Esophagus (tissue), 2 donors: ENCODE measurements around the gene BNC2. TPM values are rescaled to one million over a fixed set of nuclear protein-coding genes. Genes with fewer than 3 reads are reported as not detected.

Experiments
- H3K27ac ChIP-seq, 2 donors: one replicate each; pipeline ENCODE4 v1.5.1; 2013; ENCODE audit warnings: low read depth in 2 of 2, mild to moderate bottlenecking in 2 of 2, inconsistent platforms in 1 of 2, low read length in 1 of 2, moderate library complexity in 1 of 2
- H3K27me3 ChIP-seq, 2 donors: one replicate each; pipeline ENCODE4 v1.6.1; 2013; ENCODE audit warnings: low read length in 2 of 2, control low read depth in 1 of 2, mild to moderate bottlenecking in 1 of 2; ENCODE audit not compliant: insufficient read depth in 2 of 2, control insufficient read depth in 1 of 2
- H3K36me3 ChIP-seq, 2 donors: one replicate each; pipeline ENCODE4 v1.6.1; 2013; ENCODE audit warnings: low read length in 1 of 2; ENCODE audit not compliant: control insufficient read depth in 2 of 2, insufficient read depth in 2 of 2
- H3K4me1 ChIP-seq, 2 donors: one replicate each; pipeline ENCODE4 v1.6.1; 2013; ENCODE audit warnings: low read length in 1 of 2; ENCODE audit not compliant: control insufficient read depth in 2 of 2, insufficient read depth in 2 of 2
- H3K4me3 ChIP-seq, 2 donors: one replicate each; pipeline ENCODE4 v1.5.1; 2013; ENCODE audit warnings: low read length in 2 of 2, mild to moderate bottlenecking in 2 of 2, low read depth in 1 of 2, moderate library complexity in 1 of 2
- H3K9me3 ChIP-seq, 2 donors: one replicate each; pipeline ENCODE4 v1.6.1; 2013; ENCODE audit warnings: mild to moderate bottlenecking in 2 of 2, low read depth in 1 of 2, low read length in 1 of 2, moderate library complexity in 1 of 2; ENCODE audit not compliant: control insufficient read depth in 2 of 2, insufficient read depth in 1 of 2
- WGBS, 2 donors: extraction: QIAGEN DNeasy Blood & Tissue Kit; methylation state at CpG; one replicate each; pipeline ENCODE4 v1.1.7; 2013; 5-methylcytosine and 5-hydroxymethylcytosine counted together
- polyA plus RNA-seq, 2 donors: library from polyadenylated mRNA; stranded (reverse); fragments of 200-250 nt; gene quantifications; one replicate each; pipeline ENCODE4 v1.2.3, GENCODE V29; 2013
- donor health status: healthy with polysubstance abuse.
- donor health status: Bipolar disorder and iron deficiency.

Gene BNC2
- polyA plus RNA-seq, 2 donors, result 1.1 to 1.6 TPM

DNA sequence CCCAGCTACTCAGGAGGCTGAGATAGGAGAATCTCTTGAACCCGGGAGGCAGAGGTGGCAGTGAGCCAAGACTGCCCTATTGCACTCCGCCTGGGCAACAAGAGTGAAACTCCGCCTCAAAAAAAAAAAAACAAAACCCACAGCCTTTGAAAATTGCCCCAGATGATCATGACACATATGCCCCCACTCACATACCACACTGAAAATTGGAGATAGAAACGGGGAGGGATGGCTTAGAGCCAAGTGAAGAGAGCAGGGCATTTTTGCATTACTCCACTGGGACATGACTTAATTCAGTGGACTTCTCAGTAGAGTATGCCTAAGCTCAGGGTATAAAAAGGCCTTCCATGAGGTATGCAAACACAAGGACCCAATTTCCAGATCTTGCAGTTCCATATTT, 309.3 kb downstream of the BNC2 start:
- Histone ChIP-seq H3K4me1 (no peaks in the 10 kb centered on the region), H3K27ac (no peak overlapping the region), H3K36me3 (no peaks in the 10 kb centered on the region), H3K27me3 (no peaks in the 10 kb centered on the region), H3K4me3 (no peak overlapping the region), H3K9me3 (no peaks in the 10 kb centered on the region)
- WGBS, 2 donors, result 82 to 83% methylated on average over 4 of the region's 4 CpGs

DNA sequence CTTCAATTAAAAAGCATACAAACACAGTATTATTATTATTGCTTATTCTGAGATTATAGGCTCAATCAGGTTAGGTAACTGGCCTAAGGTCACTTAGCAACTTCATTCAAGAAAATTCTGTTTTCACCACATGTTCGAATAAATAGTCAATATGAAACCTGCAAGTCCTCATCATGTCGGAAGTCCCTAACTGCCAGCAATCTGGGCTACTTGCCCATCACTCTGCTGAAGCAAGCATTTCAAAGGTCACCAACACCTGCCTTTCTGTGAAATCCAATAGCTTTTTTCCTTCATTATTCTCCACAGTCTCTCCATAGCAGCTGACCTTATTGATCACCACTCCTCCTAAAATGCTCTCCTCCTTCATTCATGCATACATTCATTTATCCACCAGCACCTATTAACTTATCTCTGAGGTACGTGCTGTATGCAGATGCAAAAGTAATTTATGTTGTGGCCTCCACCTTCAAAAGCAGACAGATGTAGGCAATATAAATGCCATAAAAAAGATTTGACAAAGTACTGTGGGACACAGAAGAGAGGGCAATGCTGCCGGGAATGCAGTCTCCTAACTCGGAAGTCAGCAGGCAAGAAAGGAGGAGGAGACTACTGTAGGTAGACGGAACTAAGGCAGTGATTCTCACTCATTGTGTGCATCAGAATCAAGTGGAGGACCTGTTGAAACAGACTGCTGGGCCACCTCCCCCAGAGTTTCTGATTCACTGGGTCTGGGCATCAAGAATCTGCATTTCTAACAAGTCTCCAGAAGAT, 310.9 kb downstream of the BNC2 start:
- Histone ChIP-seq H3K36me3 (no peaks in the 10 kb centered on the region), H3K27ac (no peak overlapping the region), H3K4me1 (no peaks in the 10 kb centered on the region), H3K4me3 (no peak overlapping the region), H3K9me3 (no peaks in the 10 kb centered on the region), H3K27me3 (no peaks in the 10 kb centered on the region)
- 78 to 91% methylated on average over 6 of the region's 6 CpGs for WGBS, 2 donors

DNA sequence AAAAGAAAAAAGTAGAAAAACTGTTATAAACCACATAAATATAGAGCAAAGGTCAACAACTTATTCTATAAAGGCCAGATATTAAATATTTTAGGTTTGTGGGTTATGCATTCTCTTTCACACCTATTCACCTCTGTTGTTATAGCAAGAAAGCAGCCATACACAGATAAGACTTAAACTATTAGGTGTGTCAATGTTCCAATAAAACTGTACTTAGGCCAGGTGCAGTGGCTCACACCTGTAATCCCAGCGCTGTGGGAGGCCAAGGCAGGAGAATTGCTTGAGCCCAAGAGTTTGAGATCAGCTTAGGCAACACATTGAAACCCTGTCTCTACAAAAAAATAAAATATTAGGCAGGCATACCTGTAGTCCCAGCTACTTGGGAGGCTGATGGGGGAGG, 314.7 kb downstream of the BNC2 start:
- H3K36me3 ChIP-seq, result peaks cover 0 to 4% of the 10 kb centered on the region in 2 donors
- no peaks in the 10 kb centered on the region for H3K9me3 ChIP-seq
- H3K4me3 ChIP-seq, result no peak overlapping the region
- peaks cover 0 to 3% of the 10 kb centered on the region in 2 donors for H3K4me1 ChIP-seq
- no peaks in the 10 kb centered on the region for H3K27me3 ChIP-seq
- 81 to 98% methylated on average over 1 of the region's 1 CpG for WGBS, 2 donors
- no peak overlapping the region for H3K27ac ChIP-seq

DNA sequence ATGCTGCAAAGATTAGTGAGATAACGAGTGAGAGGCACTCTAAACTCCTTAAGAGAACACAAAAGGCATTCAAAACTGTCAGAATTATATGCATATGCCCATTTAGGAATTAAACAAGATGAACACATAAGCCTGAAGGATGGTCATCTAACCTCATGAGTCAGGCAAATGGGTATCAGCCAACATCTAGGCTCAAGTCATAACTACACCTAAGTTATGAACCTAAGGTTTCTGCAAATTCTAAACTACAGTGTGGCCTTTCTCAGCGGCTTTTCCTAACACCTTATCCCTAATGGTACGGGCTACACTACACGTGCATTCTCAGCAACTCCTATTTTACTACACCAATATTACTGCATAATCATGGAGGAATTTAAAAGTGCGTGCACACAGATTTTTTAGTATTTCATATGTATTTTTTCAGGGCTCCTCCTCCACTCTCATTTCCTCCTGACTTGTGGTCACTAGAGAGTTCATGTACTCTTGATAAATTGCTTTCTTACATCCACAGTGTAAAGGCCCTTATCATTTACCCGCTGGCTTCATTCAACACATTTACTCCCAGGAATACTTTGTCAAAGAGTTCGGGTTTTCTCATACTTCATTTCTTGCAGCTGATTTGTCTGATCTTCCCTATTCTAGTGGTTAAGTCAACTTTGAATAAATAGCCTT, 316.5 kb downstream of the BNC2 start:
- no peak overlapping the region for H3K4me3 ChIP-seq
- no peaks in the 10 kb centered on the region for H3K9me3 ChIP-seq
- peaks cover 0 to 4% of the 10 kb centered on the region in 2 donors for H3K36me3 ChIP-seq
- WGBS, 2 donors, result 81 to 86% methylated on average over 7 of the region's 7 CpGs
- no peak overlapping the region for H3K27ac ChIP-seq
- no peaks in the 10 kb centered on the region for H3K27me3 ChIP-seq
- H3K4me1 ChIP-seq, result peaks cover 0 to 3% of the 10 kb centered on the region in 2 donors

DNA sequence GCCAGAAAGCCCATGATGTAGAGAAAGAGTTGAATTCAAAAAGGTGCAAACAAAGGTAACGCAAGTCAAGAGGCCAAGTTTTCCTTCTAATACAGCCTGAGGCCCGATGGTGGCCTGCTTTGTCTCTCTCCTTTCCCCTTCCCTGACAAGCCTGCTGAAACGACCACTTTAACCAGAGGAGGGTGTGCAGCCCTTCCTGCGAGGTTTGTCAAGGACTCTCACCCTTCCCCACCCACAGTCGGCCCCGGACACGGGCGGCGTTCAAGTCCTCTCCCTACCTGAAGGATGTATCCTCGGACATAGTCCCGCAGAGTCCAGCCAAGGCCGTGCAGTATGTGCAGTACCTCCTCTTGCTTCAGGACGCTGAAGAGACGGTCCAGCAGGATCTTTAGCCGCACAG, 318.2 kb downstream of the BNC2 start:
- peaks cover 0 to 4% of the 10 kb centered on the region in 2 donors for H3K36me3 ChIP-seq
- H3K9me3 ChIP-seq, result no peaks in the 10 kb centered on the region
- H3K4me3 ChIP-seq, result no peak overlapping the region
- H3K27me3 ChIP-seq, result no peaks in the 10 kb centered on the region
- WGBS, 2 donors, result 88 to 89% methylated on average over 15 of the region's 15 CpGs
- peaks cover 0 to 3% of the 10 kb centered on the region in 2 donors for H3K4me1 ChIP-seq
- H3K27ac ChIP-seq, result no peak overlapping the region

DNA sequence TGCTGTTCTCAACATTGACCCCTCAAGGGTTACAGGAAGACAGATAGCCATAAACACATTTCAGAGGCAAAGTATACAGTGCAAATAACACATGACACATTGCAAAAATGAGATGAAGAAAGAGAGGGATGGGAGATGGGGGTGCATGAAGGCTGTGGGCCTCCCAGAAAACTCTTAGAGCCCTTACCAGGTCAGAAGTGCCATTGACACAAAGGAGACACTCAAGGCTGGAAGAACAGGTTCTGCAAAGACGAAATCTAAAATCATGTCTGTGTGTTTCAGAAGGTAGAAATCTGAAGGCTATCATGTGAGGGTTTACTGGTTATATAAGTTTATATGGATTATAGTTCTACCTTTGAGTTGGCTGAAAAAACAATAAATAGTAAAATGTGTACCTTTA, 318.8 kb downstream of the BNC2 start:
- Histone ChIP-seq H3K36me3 (peaks cover 0 to 4% of the 10 kb centered on the region in 2 donors), H3K4me1 (peaks cover 0 to 3% of the 10 kb centered on the region in 2 donors), H3K9me3 (no peaks in the 10 kb centered on the region), H3K27me3 (no peaks in the 10 kb centered on the region), H3K27ac (no peak overlapping the region), H3K4me3 (no peak overlapping the region)
- WGBS, 2 donors, result 38 to 43% methylated on average over 1 of the region's 1 CpG

DNA sequence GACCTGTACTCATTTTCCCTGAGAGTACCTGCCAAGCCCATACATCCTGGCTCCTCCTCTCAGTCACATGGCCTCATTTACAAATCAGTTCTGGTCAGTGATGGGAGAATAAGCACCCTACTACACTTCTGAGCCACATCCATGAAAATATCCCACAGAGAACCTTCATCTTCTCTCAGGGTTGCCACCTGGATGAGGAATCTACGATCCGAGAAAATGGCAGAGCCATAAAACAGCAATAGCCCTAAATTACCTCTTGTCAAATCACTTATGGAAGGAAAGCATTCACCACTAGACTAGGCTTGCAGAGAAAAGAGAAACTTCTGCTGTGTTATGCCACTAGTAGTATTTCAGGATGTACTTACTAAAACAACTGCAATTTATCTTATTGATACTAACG, 324.8 kb downstream of the BNC2 start:
- no peak overlapping the region for H3K4me3 ChIP-seq
- no peaks in the 10 kb centered on the region for H3K27me3 ChIP-seq

DNA sequence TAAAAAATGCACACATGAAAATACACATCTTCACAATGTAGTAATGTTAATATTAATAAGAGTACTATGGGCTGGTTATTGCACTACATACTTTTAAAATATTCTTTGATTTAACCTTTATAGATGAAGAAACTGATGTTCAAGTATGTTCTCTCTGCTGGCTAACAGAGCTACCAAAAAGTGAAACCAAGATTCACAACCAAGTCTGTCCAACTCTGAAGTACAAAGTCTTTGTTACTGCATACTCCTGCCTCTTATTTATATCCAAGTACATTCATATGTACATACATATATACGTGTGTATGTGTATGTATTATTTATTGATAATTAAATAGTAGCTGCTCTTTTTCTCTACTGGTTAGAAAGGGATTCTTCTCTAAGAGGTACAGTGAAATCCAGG, 325.6 kb downstream of the BNC2 start:
- Histone ChIP-seq H3K36me3 (no peaks in the 10 kb centered on the region), H3K9me3 (no peaks in the 10 kb centered on the region), H3K27ac (no peak overlapping the region), H3K27me3 (no peaks in the 10 kb centered on the region), H3K4me3 (no peak overlapping the region), H3K4me1 (no peaks in the 10 kb centered on the region)
- 58 to 67% methylated on average over 1 of the region's 1 CpG for WGBS, 2 donors

More for the DNA sequence above, 324.8 kb downstream of the BNC2 start:
- H3K27ac ChIP-seq, result no peak overlapping the region
- WGBS, 2 donors, result 88 to 91% methylated on average over 3 of the region's 3 CpGs
- H3K36me3 ChIP-seq, result no peaks in the 10 kb centered on the region
- H3K4me1 ChIP-seq, result no peaks in the 10 kb centered on the region
- no peaks in the 10 kb centered on the region for H3K9me3 ChIP-seq

DNA sequence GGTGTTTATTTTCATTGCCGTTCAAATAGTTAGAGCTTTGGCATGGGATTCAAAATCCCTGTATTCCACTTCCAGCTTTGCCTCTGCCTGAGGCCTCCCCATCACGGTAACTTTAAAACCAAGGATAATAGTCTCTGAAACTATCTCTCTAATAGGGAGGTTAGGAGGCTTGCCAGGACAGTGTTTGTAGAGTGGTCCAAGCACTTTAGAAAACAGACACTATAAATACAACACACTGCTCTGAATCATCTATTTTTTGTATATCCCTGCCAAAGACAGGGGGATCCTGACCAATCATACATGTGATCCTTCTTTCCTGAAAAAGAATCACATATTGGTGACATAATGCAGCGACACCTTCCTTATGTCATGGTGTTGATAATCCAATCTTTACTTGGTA, 326.8 kb downstream of the BNC2 start:
- Histone ChIP-seq H3K4me1 (no peaks in the 10 kb centered on the region), H3K9me3 (no peaks in the 10 kb centered on the region), H3K27ac (no peak overlapping the region), H3K36me3 (no peaks in the 10 kb centered on the region), H3K4me3 (no peak overlapping the region), H3K27me3 (no peaks in the 10 kb centered on the region)
- 72 to 80% methylated on average over 3 of the region's 3 CpGs for WGBS, 2 donors

DNA sequence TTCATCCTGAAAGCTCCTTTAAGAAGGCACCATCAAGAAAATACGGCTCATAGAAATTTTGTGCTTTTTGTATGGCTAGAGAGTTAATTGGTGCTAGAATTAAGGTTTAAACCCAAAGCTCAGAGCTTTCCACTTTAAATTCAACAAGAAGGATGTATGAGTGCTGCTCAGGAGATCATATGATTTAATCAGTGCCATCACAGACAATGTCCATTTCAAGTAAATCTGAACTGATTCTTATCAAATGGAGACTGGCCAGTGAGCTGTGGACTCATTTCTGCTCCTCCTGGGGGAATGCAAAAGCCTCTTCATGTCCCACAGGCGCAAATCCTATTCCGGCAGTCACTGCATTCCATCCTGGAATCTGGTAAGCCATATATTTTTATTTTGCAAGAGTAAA, 327.2 kb downstream of the BNC2 start:
- Histone ChIP-seq H3K4me1 (no peaks in the 10 kb centered on the region), H3K36me3 (no peaks in the 10 kb centered on the region), H3K27ac (no peak overlapping the region), H3K27me3 (no peaks in the 10 kb centered on the region), H3K4me3 (no peak overlapping the region), H3K9me3 (no peaks in the 10 kb centered on the region)
- WGBS, 2 donors, result 90 to 93% methylated on average over 3 of the region's 3 CpGs
